OCI-M1 (cell line): ENCODE data around the gene KAT6B.

Experiments
- DNase-seq: peaks from one replicate; lab custom pipeline; 2025; lab: John Stamatoyannopoulos, UW

Gene KAT6B

DNA sequence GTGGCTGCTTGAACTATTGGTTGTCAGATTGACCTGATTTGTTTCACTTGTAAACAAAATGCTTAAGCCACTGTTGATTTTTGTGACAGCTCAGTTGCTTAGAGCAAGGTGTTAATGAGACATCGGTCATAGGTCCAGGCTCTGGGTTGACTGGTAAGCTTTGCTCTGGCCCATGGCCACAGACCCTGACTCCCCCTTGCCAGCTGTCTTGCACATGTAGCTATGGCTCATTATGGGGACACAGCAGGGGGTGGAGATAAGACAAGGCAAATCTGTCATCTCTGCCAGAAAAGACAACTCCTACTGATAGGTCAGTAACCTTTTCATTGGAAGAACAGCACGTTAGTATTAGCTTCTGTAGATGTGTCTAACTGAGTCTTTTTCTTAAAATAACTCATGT, 95.3 kb downstream of the KAT6B start:
- peak; percentile 74 for DNase-seq

DNA sequence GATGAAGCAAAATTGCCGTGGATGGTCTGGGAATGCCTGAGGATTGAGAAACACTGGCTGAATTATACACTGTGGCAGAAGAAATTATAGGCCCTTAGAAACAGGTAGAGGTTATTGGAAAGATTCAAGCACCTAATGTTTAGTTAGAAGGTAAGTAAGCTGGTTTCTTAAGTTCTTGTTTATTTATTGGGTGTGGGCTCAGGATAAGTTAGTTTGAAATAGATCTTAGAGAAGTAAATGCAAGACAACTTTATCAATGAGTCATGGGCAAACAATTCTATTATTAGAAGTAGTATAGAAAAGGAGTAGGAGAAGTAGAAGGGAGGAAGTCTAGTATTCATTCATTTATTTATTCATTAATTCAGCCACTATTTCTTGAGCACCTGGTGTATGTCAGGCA, 96.5 kb downstream of the KAT6B start:
- DNase-seq = no peak

DNA sequence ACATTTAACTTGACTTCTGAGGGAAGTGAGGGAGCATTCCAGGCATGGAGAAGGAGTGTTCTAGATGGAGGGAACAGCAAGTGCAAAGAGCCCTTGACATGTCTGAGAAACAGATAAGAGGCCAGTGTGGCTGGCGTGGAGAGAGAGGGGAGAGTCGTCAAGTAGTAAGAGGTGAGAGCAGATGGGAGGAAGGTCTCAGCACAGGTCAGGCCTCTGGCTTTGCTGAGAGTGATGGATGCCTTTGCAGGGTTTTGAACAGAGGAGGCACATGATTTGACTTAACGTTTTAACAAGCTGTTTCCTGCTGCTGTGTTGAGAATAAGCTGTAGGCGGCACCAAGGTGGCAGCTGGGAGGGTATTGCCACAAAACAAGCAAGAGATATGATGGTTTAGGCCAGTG, 97.2 kb downstream of the KAT6B start:
- DNase-seq = no peak

GRCh38 chr10:74924251-74924963, 98.0 kb downstream of the KAT6B start:
- no peak for DNase-seq

DNA sequence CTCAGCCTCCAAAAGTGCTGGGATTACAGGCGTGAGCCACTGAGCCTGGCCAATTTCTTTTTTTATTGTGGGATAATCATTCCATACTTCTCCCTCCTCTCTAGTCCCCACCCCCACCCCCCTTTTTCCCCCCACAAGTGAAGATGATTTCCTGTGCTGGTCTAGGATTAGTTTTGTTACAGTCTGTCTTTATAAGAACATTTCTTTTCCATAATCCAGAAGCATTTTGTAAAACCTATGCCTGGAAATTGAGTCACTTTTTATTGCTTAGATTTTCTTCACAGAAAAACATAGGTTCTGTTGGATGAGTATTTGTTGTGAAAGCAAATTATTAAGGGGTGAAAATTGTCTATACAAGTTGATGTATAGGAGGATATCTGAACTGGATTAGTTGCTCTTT, 98.9 kb downstream of the KAT6B start:
- DNase-seq = no peak

DNA sequence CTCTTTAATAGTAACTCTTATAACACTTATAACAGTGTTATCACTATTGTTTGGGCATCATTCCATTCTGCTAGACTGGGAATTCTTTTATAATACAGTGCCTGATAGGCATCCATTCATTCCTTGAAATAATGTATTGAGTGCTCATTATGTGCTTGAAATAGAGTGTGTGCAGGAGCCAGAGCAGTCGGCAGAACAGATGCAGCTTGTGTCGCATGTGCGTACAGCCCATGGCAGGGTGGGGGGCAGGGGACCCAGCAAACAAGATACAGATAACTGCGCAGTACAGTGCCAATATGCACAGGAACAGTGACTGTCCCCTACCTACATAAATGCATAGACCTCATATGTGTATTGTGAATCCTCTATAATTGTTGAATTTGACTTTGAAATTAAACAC, 99.3 kb downstream of the KAT6B start:
- DNase-seq = no peak

- no peak for DNase-seq
These were observed 100.6 kb downstream of the KAT6B start for GRCh38 chr10:74926791-74927585.

DNA sequence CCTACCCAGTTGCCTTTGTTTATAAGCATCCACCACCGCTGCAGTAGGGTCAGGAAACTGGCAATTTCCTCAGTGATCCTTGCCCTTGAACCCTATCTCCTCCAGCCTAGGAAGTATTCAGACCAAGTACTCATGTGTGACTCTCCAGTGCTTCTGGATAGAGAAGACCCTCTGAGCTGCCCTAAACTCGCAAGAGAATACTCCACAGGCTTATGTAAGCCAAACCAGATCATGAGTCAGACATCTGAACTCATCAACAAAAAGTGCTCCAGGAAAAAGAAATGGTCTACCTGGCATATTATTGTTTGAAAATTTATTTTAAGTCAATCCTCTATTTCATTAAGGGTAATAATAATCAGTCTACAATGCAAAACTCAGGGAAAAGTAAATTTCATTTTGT, 101.3 kb downstream of the KAT6B start:
- DNase-seq = no peak

GRCh38 chr10:74928742-74929191, 102.4 kb downstream of the KAT6B start:
- DNase-seq = no peak

DNA sequence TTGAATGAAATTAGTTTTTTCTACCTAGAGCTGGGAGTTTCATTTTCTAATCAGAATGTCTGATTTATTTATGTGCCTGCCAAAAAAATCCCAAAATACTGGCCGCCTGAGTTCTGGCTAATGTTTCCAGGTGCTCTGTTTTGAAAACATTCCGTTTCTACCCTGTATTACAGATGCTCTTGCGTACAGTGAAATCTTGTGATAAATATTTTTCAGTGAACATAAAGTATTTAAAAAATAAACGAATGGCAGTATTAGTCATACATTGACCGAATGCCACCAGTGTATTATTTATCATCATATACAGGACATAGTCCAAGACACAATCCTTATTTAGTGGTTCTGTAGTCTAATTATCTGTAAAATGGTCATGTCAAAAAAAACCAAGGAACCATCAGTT, 102.8 kb downstream of the KAT6B start:
- no peak for DNase-seq

GRCh38 chr10:74930965-74931364, 104.6 kb downstream of the KAT6B start:
- no peak for DNase-seq

GRCh38 chr10:74932648-74933047, 106.2 kb downstream of the KAT6B start:
- DNase-seq = no peak

GRCh38 chr10:74934100-74934812, 107.9 kb downstream of the KAT6B start:
- DNase-seq = no peak

DNA sequence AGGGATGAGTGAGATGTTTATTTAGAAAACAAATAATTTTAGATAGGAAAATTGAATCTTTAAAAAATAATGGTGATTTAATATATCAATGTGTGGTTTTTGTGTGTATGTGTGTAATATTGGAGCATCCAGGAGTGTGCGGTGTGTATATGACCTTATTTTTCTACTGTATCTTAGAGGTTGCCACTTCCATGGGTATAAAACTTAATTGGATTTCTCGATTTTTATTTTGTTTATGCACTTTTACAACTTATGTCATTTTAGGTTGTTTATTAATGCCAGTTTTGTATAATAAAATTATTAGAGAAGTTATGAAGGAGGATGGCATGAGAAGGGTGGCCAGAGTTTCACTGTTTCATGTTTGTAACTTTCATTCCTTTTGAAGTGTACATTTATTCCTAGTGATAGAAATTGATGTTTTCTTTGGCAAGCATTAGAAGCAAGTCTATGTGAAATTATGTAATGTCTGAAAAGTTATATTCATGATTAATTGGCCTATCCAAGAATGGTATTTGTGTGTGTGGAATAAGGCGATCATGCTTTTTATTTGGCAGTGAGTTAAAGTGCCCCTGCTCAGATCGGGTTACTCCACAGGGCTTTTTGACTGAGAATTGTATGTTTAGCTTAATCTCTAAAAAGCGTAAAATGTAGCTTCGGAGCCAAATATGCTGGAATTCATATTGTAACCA, 110.3 kb downstream of the KAT6B start:
- no peak for DNase-seq

GRCh38 chr10:74937266-74937856, 111.0 kb downstream of the KAT6B start:
- no peak for DNase-seq

DNA sequence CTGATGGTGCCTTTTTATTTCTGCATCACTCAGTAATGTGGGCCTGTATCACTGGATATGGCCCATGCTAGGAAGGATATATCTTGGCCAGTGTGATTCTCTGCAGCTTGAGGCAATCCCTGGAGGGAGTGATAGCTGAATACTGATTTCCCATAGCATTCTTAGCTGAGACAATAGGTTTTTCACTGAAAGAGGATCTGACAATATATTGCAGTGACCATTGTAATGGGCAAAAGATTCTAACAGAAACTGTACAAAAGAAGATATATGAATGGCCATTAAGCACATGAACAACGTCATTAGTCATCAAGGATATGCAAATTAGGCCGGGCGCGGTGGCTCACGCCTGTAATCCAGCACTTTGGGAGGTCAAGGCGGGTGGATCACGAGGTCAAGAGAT, 117.8 kb downstream of the KAT6B start:
- DNase-seq = no peak

DNA sequence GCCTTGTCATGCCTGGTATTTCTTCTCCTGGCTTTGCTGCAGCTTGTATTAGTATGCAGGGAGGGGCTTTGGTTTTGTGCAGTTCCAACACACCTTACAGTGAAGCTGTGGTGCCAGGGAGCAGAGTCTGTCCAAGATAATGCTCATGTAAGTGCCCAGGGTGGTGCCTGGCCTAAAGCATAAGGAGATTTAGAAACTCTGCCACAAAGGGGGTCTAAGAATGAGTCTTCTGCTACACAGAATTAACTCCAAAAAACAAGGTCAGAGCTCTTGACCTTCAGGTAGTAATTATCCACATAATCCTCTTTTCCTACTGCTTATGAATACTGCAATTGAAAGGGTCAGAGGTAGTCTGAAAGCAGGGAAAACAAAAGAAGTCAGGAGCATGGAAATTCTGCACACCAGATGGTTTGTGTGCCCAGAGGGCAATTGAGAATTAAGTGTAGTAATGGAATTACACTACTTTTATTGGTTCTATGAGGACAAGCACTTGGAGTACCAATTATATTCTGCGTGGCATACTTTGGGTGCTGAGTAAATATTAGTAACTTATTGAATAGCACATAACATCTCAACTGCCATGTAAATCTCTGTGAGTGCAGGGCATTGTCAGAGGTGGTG, 121.5 kb downstream of the KAT6B start:
- DNase-seq = no peak

DNA sequence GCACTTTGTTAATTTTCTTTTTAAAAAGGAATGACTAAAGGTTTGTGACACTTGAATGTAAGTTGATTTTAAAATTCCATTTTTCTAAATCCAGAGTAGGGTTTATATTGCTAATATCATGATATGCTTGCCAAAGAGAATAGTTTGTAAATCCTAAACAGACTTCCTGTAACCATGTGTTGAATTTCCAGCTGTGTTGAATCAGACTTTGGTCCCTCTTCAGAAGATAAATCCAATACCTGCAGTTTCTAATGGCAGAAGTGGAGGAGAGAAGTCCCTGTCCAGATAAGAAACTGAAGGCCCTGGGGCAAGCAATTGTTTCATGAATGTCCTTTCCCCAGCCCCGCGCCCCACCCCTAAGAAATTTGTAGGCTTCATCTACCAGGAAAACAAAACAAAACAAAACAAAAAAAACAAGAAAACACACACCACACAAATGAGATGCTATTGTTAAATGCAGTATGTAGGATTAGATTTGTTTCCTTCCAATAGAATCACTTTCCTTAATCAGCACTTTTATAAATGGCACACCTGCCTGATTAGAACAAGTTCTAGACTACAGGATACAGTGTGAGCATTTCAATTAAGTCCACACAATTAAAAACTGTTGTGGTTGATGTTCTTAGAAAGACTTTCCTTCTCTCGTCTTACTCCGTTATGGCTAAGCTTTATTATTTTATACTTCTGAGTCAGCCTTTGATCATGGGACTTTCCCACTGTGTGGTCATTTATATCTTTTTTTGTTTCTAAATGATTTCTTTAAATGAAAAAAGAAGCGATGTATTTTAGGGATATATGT, 122.8 kb downstream of the KAT6B start:
- no peak for DNase-seq

DNA sequence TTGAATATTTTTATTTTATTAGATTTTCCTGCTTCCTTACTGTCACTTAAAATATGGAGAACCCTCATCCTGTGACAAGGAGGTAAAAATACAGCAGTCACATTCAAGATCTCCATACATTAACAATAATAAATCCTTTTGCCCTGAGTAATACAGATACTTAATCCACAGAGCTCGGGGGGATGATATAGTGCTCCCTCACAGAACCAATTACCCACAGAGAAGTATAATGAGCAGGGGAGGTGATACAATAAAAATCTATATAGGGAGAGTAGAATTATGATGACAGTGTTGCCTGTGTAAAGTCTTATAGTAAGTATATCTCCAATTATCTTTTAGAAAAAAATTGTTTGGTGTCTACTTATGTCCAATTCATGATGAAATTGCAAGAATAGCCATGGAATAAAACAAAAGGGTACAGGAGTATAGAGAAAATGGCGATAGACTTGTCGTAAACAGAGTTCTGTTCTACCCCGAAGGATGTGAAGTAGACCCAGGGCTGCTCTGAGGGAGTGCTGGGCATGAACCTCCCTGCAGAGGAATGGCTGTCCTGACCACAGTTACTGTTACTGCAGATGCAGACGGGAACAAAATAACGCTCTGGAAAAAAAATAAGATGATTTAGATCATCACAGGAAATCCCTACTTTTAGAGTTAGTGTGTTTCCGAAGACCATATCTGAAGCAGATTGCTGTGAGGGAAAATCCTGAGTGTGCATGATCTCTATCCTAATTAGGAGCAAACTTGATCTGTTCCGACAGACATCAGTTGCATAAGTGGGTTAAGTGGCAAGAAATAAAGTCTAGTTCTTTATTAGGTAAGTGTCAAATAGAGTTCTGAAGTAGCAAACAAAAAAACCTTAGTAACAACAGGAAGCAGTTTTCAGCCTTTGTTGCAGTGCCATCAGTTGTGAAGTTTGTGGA, 123.7 kb downstream of the KAT6B start:
- DNase-seq = no peak

DNA sequence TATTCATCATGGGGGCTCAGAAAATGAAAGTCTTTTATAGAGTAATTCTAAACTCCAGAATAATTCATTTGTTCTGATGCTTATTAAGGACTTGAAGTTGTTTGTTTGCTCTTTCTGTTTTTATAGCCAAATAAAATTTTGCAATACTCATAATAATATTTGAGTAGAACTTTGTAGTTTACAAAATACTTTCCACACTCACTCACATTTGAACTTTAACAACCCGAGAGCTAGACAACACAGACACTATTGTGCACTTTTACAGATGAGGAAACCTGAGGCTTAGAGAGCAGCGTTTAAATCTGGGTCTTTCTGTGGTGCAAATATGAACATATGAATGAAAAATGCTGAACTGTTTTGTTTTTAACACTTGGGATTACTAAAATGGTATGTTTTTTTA, 126.8 kb downstream of the KAT6B start:
- DNase-seq = no peak
